Smooth muscle cell (in vitro differentiated cells): ENCODE results near the gene IKZF3. TPM values are rescaled to one million over a fixed set of nuclear protein-coding genes. Genes with fewer than 3 reads are reported as not detected.
"Not testable (repeated sequence)": the region's sequence is repeated elsewhere in the genome, so short reads cannot be mapped to it uniquely, and the experiment has no call there.

Experiments
- DNase-seq: peaks from one replicate; lab custom pipeline; 2025; ENCODE audit not compliant: unreplicated experiment; lab: John Stamatoyannopoulos, UW
- H2AFZ ChIP-seq: fragments of 200-600 bp; sonication (generic); 2 replicates; pipeline ENCODE4 v1.6.0; 2016; ENCODE audit warnings: antibody characterized with exemption, low read depth, mild to moderate bottlenecking
- H3F3A ChIP-seq: fragments of 200-600 bp; sonication (generic); 2 replicates; pipeline ENCODE4 v1.6.0; 2017; ENCODE audit warnings: antibody characterized with exemption, low read depth
- H3K27ac ChIP-seq: fragments of 200-600 bp; sonication (generic); 2 replicates; pipeline ENCODE4 v1.5.1; 2016; ENCODE audit warnings: low read depth, mild to moderate bottlenecking
- H3K27me3 ChIP-seq: fragments of 200-600 bp; sonication (generic); 2 replicates; pipeline ENCODE4 v1.6.1; 2016; ENCODE audit warnings: low read depth, mild to moderate bottlenecking
- H3K36me3 ChIP-seq: fragments of 200-600 bp; sonication (generic); 2 replicates; pipeline ENCODE4 v1.5.1; 2016; ENCODE audit warnings: low read depth
- H3K4me1 ChIP-seq: fragments of 200-600 bp; sonication (generic); 2 replicates; pipeline ENCODE4 v1.5.1; 2016; ENCODE audit warnings: low read depth
- H3K4me2 ChIP-seq: fragments of 200-600 bp; sonication (generic); 2 replicates; pipeline ENCODE4 v1.6.0; 2016; ENCODE audit warnings: mild to moderate bottlenecking
- H3K4me3 ChIP-seq: fragments of 200-600 bp; sonication (generic); 2 replicates; pipeline ENCODE4 v1.5.1; 2016; ENCODE audit warnings: mild to moderate bottlenecking
- H3K79me2 ChIP-seq: fragments of 200-600 bp; sonication (generic); 2 replicates; pipeline ENCODE4 v1.6.0; 2016; ENCODE audit warnings: low read depth, mild to moderate bottlenecking
- H3K9ac ChIP-seq: fragments of 200-600 bp; sonication (generic); 2 replicates; pipeline ENCODE4 v1.6.0; 2016; ENCODE audit warnings: low read depth
- H3K9me3 ChIP-seq: fragments of 200-600 bp; sonication (generic); replicated peaks from 2 replicates; pipeline ENCODE4 v1.5.1; 2016; ENCODE audit warnings: low read depth
- H4K20me1 ChIP-seq: fragments of 200-600 bp; sonication (generic); 2 replicates; pipeline ENCODE4 v1.6.0; 2016; ENCODE audit warnings: low read depth
- CTCF ChIP-seq: fragments of 200-600 bp; sonication (generic); IDR thresholded peaks from 2 replicates; pipeline ENCODE4 v1.5.1; 2017; ENCODE audit warnings: borderline replicate concordance, mild to moderate bottlenecking, antibody characterized with exemption; ENCODE audit not compliant: insufficient read depth, poor library complexity, severe bottlenecking
- WGBS: methylation state at CpG from one replicate; pipeline ENCODE4 v1.1.7; 2016; ENCODE audit warnings: low lambda C conversion rate; 5-methylcytosine and 5-hydroxymethylcytosine counted together
- polyA plus RNA-seq: library from polyadenylated mRNA; unstranded; fragments of >200 nt; fragmentation: Nextera tagmentation; extraction: Ambion mirVana; gene quantifications from 2 replicates; pipeline ENCODE4 v1.2.1, GENCODE V29; 2016
- total RNA-seq: library from RNA; depleted of rRNA; stranded (reverse); fragments of >200 nt; gene quantifications from 2 replicates; pipeline ENCODE4 v1.2.3, GENCODE V29; 2014

Gene IKZF3
- total and polyA plus RNA-seq, 2 experiments from 2014 or later, result under 0.01 TPM; not detected in 1

- Histone ChIP-seq H3F3A (no peaks in the 10 kb centered on the region), H3K36me3 (no peaks in the 10 kb centered on the region), H3K79me2 (no peaks in the 10 kb centered on the region), H3K9ac (no peak overlapping the region), H3K27me3 (no peaks in the 10 kb centered on the region), H3K27ac (no peak overlapping the region), H4K20me1 (peaks cover 8% of the 10 kb centered on the region), H3K4me3 (no peak overlapping the region), H3K4me2 (no peak overlapping the region), H3K9me3 (no peaks in the 10 kb centered on the region), H2AFZ (no peak overlapping the region), H3K4me1 (no peaks in the 10 kb centered on the region)
- no peak for TF ChIP-seq CTCF
- DNase-seq, result no peak
- 96% methylated on average over 10 of the region's 10 CpGs for WGBS
Observed at GRCh38 chr17:39711851-39712250, 152.3 kb downstream of the IKZF3 start.

- H3K4me3 ChIP-seq, H3K36me3 ChIP-seq, H3K4me2 ChIP-seq, H2AFZ ChIP-seq, H3K4me1 ChIP-seq, H3K27ac ChIP-seq, H3K79me2 ChIP-seq, H3F3A ChIP-seq, H3K27me3 ChIP-seq, DNase-seq, H3K9ac ChIP-seq, H3K9me3 ChIP-seq: not testable (repeated sequence)
- peaks cover 16% of the 10 kb centered on the region for H4K20me1 ChIP-seq
- WGBS, result 96% methylated on average over 11 of the region's 11 CpGs
Observed at GRCh38 chr17:39711071-39711470, 153.0 kb downstream of the IKZF3 start.

- H3K9ac ChIP-seq, result no peak overlapping the region
- H3K4me1 ChIP-seq, result peaks cover 1% of the 10 kb centered on the region
- 98% methylated on average over 20 of the region's 20 CpGs for WGBS
- no peak overlapping the region for H3K4me2 ChIP-seq
- no peak for TF ChIP-seq CTCF
- no peak overlapping the region for H2AFZ ChIP-seq
- H3F3A ChIP-seq, result no peaks in the 10 kb centered on the region
- H3K79me2 ChIP-seq, result peaks cover 2% of the 10 kb centered on the region
- H3K36me3 ChIP-seq, result no peaks in the 10 kb centered on the region
- H3K9me3 ChIP-seq, result no peaks in the 10 kb centered on the region
- H3K4me3 ChIP-seq, result no peak overlapping the region
- no peak for DNase-seq
- H4K20me1 ChIP-seq, result peaks cover 24% of the 10 kb centered on the region
- H3K27ac ChIP-seq, result no peak overlapping the region
- no peaks in the 10 kb centered on the region for H3K27me3 ChIP-seq
Observed at GRCh38 chr17:39709998-39710964, 153.8 kb downstream of the IKZF3 start.

- 96% methylated on average over 14 of the region's 14 CpGs for WGBS
- Histone ChIP-seq H3F3A (no peaks in the 10 kb centered on the region), H4K20me1 (peaks cover 32% of the 10 kb centered on the region), H3K27ac (no peak overlapping the region), H3K4me1 (peaks cover 9% of the 10 kb centered on the region), H3K4me3 (no peak overlapping the region), H2AFZ (no peak overlapping the region), H3K4me2 (no peak overlapping the region), H3K27me3 (no peaks in the 10 kb centered on the region), H3K9ac (no peak overlapping the region), H3K9me3 (no peaks in the 10 kb centered on the region), H3K79me2 (peaks cover 2% of the 10 kb centered on the region), H3K36me3 (no peaks in the 10 kb centered on the region)
- no peak for TF ChIP-seq CTCF
- no peak for DNase-seq
Observed at GRCh38 chr17:39709319-39709997, 154.7 kb downstream of the IKZF3 start.
